Hepatocyte (in vitro differentiated cells): ENCODE results near the gene ZNF728. TPM values are rescaled to one million over a fixed set of nuclear protein-coding genes. Genes with fewer than 3 reads are reported as not detected.
"Not testable (repeated sequence)": the region's sequence is repeated elsewhere in the genome, so short reads cannot be mapped to it uniquely, and the experiment has no call there.

Experiments used
- DNase-seq: peaks from one replicate; pipeline ENCODE4 v3.0.0-alpha.2; 2016; ENCODE audit warnings: low spot score
- H2AFZ ChIP-seq: fragments of 200-600 bp; sonication (generic); 2 replicates; pipeline ENCODE4 v1.6.0; 2016; ENCODE audit warnings: antibody characterized with exemption, mild to moderate bottlenecking
- H3K27ac ChIP-seq: fragments of 200-600 bp; sonication (generic); 2 replicates; pipeline ENCODE4 v1.5.1; 2016; ENCODE audit warnings: mild to moderate bottlenecking
- H3K27me3 ChIP-seq: fragments of 200-600 bp; sonication (generic); 2 replicates; pipeline ENCODE4 v1.6.1; 2016
- H3K36me3 ChIP-seq: fragments of 200-600 bp; sonication (generic); replicated peaks from 2 replicates; pipeline ENCODE4 v1.5.1; 2016; ENCODE audit warnings: low read depth; ENCODE audit not compliant: insufficient read depth
- H3K4me1 ChIP-seq: fragments of 200-600 bp; sonication (generic); 2 replicates; pipeline ENCODE4 v1.5.1; 2016; ENCODE audit warnings: mild to moderate bottlenecking, moderate library complexity; ENCODE audit not compliant: insufficient read depth
- H3K4me2 ChIP-seq: fragments of 200-600 bp; sonication (generic); 2 replicates; pipeline ENCODE4 v1.6.0; 2016
- H3K4me3 ChIP-seq: fragments of 200-600 bp; sonication (generic); 2 replicates; pipeline ENCODE4 v1.5.1; 2016; ENCODE audit warnings: mild to moderate bottlenecking
- H3K79me2 ChIP-seq: fragments of 200-600 bp; sonication (generic); 2 replicates; pipeline ENCODE4 v1.6.0; 2017; ENCODE audit warnings: mild to moderate bottlenecking
- H3K9me2 ChIP-seq: fragments of 200-600 bp; sonication (generic); replicated peaks from 2 replicates; pipeline ENCODE4 v1.6.0; 2017; ENCODE audit warnings: mild to moderate bottlenecking; ENCODE audit not compliant: insufficient read depth
- H3K9me3 ChIP-seq: fragments of 200-600 bp; sonication (generic); 2 replicates; pipeline ENCODE4 v1.5.1; 2016; ENCODE audit warnings: low read depth, mild to moderate bottlenecking
- H4K20me1 ChIP-seq: fragments of 200-600 bp; sonication (generic); 2 replicates; pipeline ENCODE4 v1.6.0; 2016; ENCODE audit warnings: mild to moderate bottlenecking; ENCODE audit not compliant: insufficient read depth, poor library complexity, severe bottlenecking
- CTCF ChIP-seq: fragments of 200-600 bp; sonication (generic); IDR thresholded peaks from 2 replicates; pipeline ENCODE4 v1.5.1; 2016; ENCODE audit warnings: antibody characterized with exemption, mild to moderate bottlenecking; ENCODE audit not compliant: poor library complexity
- EZH2 ChIP-seq: fragments of 200-600 bp; sonication (generic); IDR thresholded peaks from 2 replicates; pipeline ENCODE4 v1.6.1; 2016; ENCODE audit warnings: antibody characterized with exemption, mild to moderate bottlenecking, borderline replicate concordance
- EZH2phosphoT487 ChIP-seq: fragments of 200-600 bp; sonication (generic); IDR thresholded peaks from one replicate; pipeline ENCODE4 v1.6.1; 2018; ENCODE audit warnings: antibody characterized with exemption, mild to moderate bottlenecking, low read depth, moderate library complexity; ENCODE audit not compliant: unreplicated experiment, severe bottlenecking
- WGBS: methylation state at CpG from one replicate; pipeline ENCODE4 v1.1.6; 2016; ENCODE audit warnings: low lambda C conversion rate; ENCODE audit errors: missing lambda C conversion rate; 5-methylcytosine and 5-hydroxymethylcytosine counted together
- polyA plus RNA-seq: library from polyadenylated mRNA; unstranded; fragments of >200 nt; fragmentation: Nextera tagmentation; extraction: Ambion mirVana; gene quantifications from 2 replicates; pipeline ENCODE4 v1.2.1, GENCODE V29; 2016
- small RNA-seq: library from RNA; depleted of rRNA; stranded (forward); fragments of <200 nt; gene quantifications from one replicate; pipeline ENCODE3, GENCODE V24; 2014
- total RNA-seq: library from RNA; depleted of rRNA; stranded (reverse); fragments of >200 nt; gene quantifications from 2 replicates; pipeline ENCODE4 v1.2.3, GENCODE V29; 2014

The ZNF728 gene
- total and polyA plus RNA-seq, 2 experiments from 2014 or later = not detected

DNA sequence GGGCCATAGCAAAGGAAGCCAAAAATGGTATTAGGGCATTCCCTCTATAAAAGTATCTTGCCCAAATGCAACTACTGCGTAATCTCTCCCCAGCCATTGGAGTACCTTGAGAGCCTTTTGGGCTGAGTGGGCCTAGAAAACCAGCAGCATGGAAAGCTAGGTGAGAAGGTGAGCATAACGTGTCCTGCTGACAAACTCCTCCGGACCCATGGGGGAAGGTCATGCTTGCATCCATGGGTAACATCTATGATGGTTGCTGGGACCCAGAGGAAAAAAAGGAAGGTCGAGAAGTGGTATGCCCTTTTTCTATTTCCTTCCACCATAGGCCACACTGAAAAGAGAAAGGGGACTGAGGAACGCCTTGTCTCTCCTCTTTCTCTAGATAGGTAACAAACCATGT is 57.4 kb downstream of the ZNF728 start:
- H3K36me3 ChIP-seq = no peaks in the 10 kb centered on the region
- no peaks in the 10 kb centered on the region for H3K9me2 ChIP-seq
- H3K27me3 ChIP-seq = no peaks in the 10 kb centered on the region
- peaks cover 7% of the 10 kb centered on the region for H3K9me3 ChIP-seq
- no peaks in the 10 kb centered on the region for H3K4me1 ChIP-seq
- TF ChIP-seq EZH2 (no peak), EZH2phosphoT487 (no peak), CTCF (no peak)
- no peak overlapping the region for H3K27ac ChIP-seq
- WGBS = 54% methylated on average over 5 of the region's 5 CpGs
- H3K4me3 ChIP-seq = no peak overlapping the region
- H4K20me1 ChIP-seq = no peaks in the 10 kb centered on the region
- H3K4me2 ChIP-seq = no peak overlapping the region
- no peaks in the 10 kb centered on the region for H3K79me2 ChIP-seq
- no peak for DNase-seq
- H2AFZ ChIP-seq = no peak overlapping the region

- Histone ChIP-seq H3K27ac (no peak overlapping the region), H3K27me3 (no peaks in the 10 kb centered on the region), H3K36me3 (no peaks in the 10 kb centered on the region), H3K4me2 (no peak overlapping the region), H3K9me3 (peaks cover 5% of the 10 kb centered on the region), H3K9me2 (no peaks in the 10 kb centered on the region), H2AFZ (no peak overlapping the region), H3K4me1 (no peaks in the 10 kb centered on the region), H3K4me3 (no peak overlapping the region), H3K79me2 (no peaks in the 10 kb centered on the region), H4K20me1 (no peaks in the 10 kb centered on the region)
- no peak for TF ChIP-seq CTCF
- TF ChIP-seq EZH2 = no peak
- no peak for TF ChIP-seq EZH2phosphoT487
- 84% methylated on average over 2 of the region's 2 CpGs for WGBS
- DNase-seq = no peak
These were observed 67.8 kb downstream of the ZNF728 start for GRCh38 chr19:22935151-22935550.

GRCh38 chr19:22927576-22927975 is 75.4 kb downstream of the ZNF728 start:
- not testable (repeated sequence) for DNase-seq, H3K4me3 ChIP-seq, H3K9me2 ChIP-seq, H3K36me3 ChIP-seq, H3K79me2 ChIP-seq, H3K27me3 ChIP-seq, H3K9me3 ChIP-seq, H3K4me1 ChIP-seq, H3K4me2 ChIP-seq, H4K20me1 ChIP-seq, H3K27ac ChIP-seq, H2AFZ ChIP-seq
- WGBS = no CpG with 5 or more reads among the region's 34 CpGs

DNA sequence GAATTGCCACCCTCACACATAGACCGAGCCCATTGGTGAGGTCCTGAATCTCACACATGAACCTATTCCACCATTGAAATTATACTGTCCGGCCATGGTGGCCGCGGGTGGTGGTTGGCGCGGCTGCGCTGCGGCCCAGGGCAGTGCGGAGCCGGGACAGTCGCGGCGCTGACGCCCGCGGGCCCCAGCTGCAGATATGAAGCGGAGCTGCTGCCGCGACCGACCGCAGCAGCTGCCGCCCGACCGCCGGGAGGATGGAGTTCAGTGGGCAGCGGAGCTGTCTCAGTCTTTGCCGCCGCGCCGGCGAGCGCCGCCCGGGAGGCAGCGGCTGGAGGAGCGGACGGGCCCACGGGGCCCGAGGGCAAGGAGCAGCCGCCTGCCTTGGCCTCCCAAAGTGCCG is 77.8 kb downstream of the ZNF728 start:
- not testable (repeated sequence) for H3K27ac ChIP-seq, H3K4me2 ChIP-seq, H3K9me3 ChIP-seq, H3K4me1 ChIP-seq, H3K27me3 ChIP-seq, H3K36me3 ChIP-seq, H4K20me1 ChIP-seq, DNase-seq, H3K9me2 ChIP-seq, H2AFZ ChIP-seq, H3K79me2 ChIP-seq, H3K4me3 ChIP-seq
- 98% methylated on average over 38 of the region's 41 CpGs for WGBS

Small RNAs within 50 kb of the gene (small RNA-seq; reads per million reads assigned to genes)
- gene AC022145.2 = not detected

Other genes starting within 250 kb of the ZNF728 start
- not detected in 2 replicates for gene ZNF99, start 219.0 kb downstream of the ZNF728 start, total RNA-seq
- gene ZNF99, start 219.0 kb downstream of the ZNF728 start, polyA plus RNA-seq = not detected in 2 replicates
- gene ZNF723, start 170.9 kb downstream of the ZNF728 start, total RNA-seq = not detected in 2 replicates
- not detected in 2 replicates for gene ZNF723, start 170.9 kb downstream of the ZNF728 start, polyA plus RNA-seq
- gene ZNF730, start 113.8 kb upstream of the ZNF728 start, total RNA-seq = 3.3 and 3.4 TPM in 2 replicates
- gene ZNF730, start 113.8 kb upstream of the ZNF728 start, polyA plus RNA-seq = 1.5 and 2.1 TPM in 2 replicates
- 6.5 and 11.2 TPM in 2 replicates for gene ZNF724, start 247.2 kb upstream of the ZNF728 start, total RNA-seq
- 0.93 and 2.4 TPM in 2 replicates for gene ZNF724, start 247.2 kb upstream of the ZNF728 start, polyA plus RNA-seq